H9 (cell line): ENCODE results near the gene GARNL3. TPM values are rescaled to one million over a fixed set of nuclear protein-coding genes. Genes with fewer than 3 reads are reported as not detected.

ENCODE experiments used
- DNase-seq: peaks from one replicate; pipeline ENCODE4 v3.0.0-alpha.2; 2017
- H2AFZ ChIP-seq: one replicate; pipeline ENCODE4 v1.6.1; 2013; ENCODE audit warnings: mild to moderate bottlenecking, low read length, control low read depth, moderate library complexity
- H2AK5ac ChIP-seq: 2 replicates; pipeline ENCODE4 v1.6.1; 2013; ENCODE audit warnings: low read length, control low read depth, mixed read lengths; ENCODE audit not compliant: insufficient read length
- H2BK120ac ChIP-seq: one replicate; pipeline ENCODE4 v1.6.1; 2013; ENCODE audit warnings: low read depth, mild to moderate bottlenecking, low read length, control low read depth, inconsistent platforms; ENCODE audit not compliant: poor library complexity, severe bottlenecking
- H2BK12ac ChIP-seq: 2 replicates; pipeline ENCODE4 v1.6.1; 2013; ENCODE audit warnings: low read length, control low read depth, mixed read lengths, low read depth; ENCODE audit not compliant: insufficient read length
- H2BK15ac ChIP-seq: 2 replicates; pipeline ENCODE4 v1.6.1; 2013; ENCODE audit warnings: low read depth, low read length, control low read depth
- H2BK20ac ChIP-seq: one replicate; pipeline ENCODE4 v1.6.1; 2013; ENCODE audit warnings: low read depth, mild to moderate bottlenecking, low read length, control low read depth, inconsistent platforms; ENCODE audit not compliant: poor library complexity, severe bottlenecking
- H2BK5ac ChIP-seq: 2 replicates; pipeline ENCODE4 v1.6.1; 2013; ENCODE audit warnings: low read length, control low read depth, mixed read lengths; ENCODE audit not compliant: insufficient read length
- H3K14ac ChIP-seq: 2 replicates; pipeline ENCODE4 v1.6.1; 2013; ENCODE audit warnings: low read length, control low read depth; ENCODE audit not compliant: insufficient read depth
- H3K18ac ChIP-seq: 2 replicates; pipeline ENCODE4 v1.6.1; 2013; ENCODE audit warnings: low read depth, mild to moderate bottlenecking, mixed read lengths, low read length, control low read depth; ENCODE audit not compliant: insufficient read length
- H3K23ac ChIP-seq: 2 replicates; pipeline ENCODE4 v1.6.1; 2013; ENCODE audit warnings: low read length, control low read depth, mixed read lengths, low read depth; ENCODE audit not compliant: insufficient read length
- H3K23me2 ChIP-seq: 2 replicates; pipeline ENCODE4 v1.6.1; 2013; ENCODE audit warnings: low read depth, mild to moderate bottlenecking, mixed read lengths, low read length, control low read depth; ENCODE audit not compliant: insufficient read length, poor library complexity, severe bottlenecking
- H3K27ac ChIP-seq: 2 replicates; pipeline ENCODE4 v1.5.1; 2013; ENCODE audit warnings: low read length, control low read depth, mixed read lengths, low read depth; ENCODE audit not compliant: insufficient read length
- H3K27me3 ChIP-seq: 2 replicates; pipeline ENCODE4 v1.6.1; 2013; ENCODE audit warnings: low read length, control low read depth, inconsistent platforms; ENCODE audit not compliant: insufficient read depth
- H3K4ac ChIP-seq: 2 replicates; pipeline ENCODE4 v1.6.1; 2013; ENCODE audit warnings: low read depth, mild to moderate bottlenecking, control low read depth, inconsistent platforms, low read length, moderate library complexity
- H3K4me1 ChIP-seq: 2 replicates; pipeline ENCODE4 v1.6.1; 2013; ENCODE audit warnings: low read length, control low read depth, inconsistent platforms; ENCODE audit not compliant: insufficient read depth
- H3K4me2 ChIP-seq: 2 replicates; pipeline ENCODE4 v1.6.1; 2013; ENCODE audit warnings: low read length, control low read depth, mixed read lengths; ENCODE audit not compliant: insufficient read length, insufficient read depth
- H3K56ac ChIP-seq: 2 replicates; pipeline ENCODE4 v1.6.1; 2013; ENCODE audit warnings: low read depth, mild to moderate bottlenecking, mixed read lengths, low read length, control low read depth; ENCODE audit not compliant: insufficient read length
- H3K79me1 ChIP-seq: 2 replicates; pipeline ENCODE4 v1.6.1; 2013; ENCODE audit warnings: low read depth, mild to moderate bottlenecking, moderate library complexity, low read length, control low read depth, inconsistent platforms; ENCODE audit not compliant: insufficient read depth, poor library complexity, severe bottlenecking
- H3K79me2 ChIP-seq: 2 replicates; pipeline ENCODE4 v1.6.1; 2013; ENCODE audit warnings: low read length, control low read depth, inconsistent platforms; ENCODE audit not compliant: insufficient read depth
- H3K9ac ChIP-seq: 2 replicates; pipeline ENCODE4 v1.6.1; 2013; ENCODE audit warnings: low read length, control low read depth, mixed read lengths; ENCODE audit not compliant: insufficient read length; ENCODE audit errors: extremely low read depth
- H3K9me3 ChIP-seq: one replicate; pipeline ENCODE4 v1.6.1; 2013; ENCODE audit warnings: low read depth, low read length, inconsistent platforms; ENCODE audit not compliant: control insufficient read depth
- H3T11ph ChIP-seq: one replicate; pipeline ENCODE4 v1.6.1; 2013; ENCODE audit warnings: mild to moderate bottlenecking, low read length, control low read depth, inconsistent platforms
- H4K20me1 ChIP-seq: one replicate; pipeline ENCODE4 v1.6.1; 2013; ENCODE audit not compliant: control insufficient read depth, insufficient read length, insufficient read depth
- H4K5ac ChIP-seq: 2 replicates; pipeline ENCODE4 v1.6.1; 2013; ENCODE audit warnings: low read depth, mild to moderate bottlenecking, mixed read lengths, low read length, control low read depth; ENCODE audit not compliant: insufficient read length
- H4K8ac ChIP-seq: replicated peaks from 2 replicates; pipeline ENCODE4 v1.6.1; 2013; ENCODE audit warnings: low read length, control low read depth, mixed read lengths, low read depth; ENCODE audit not compliant: insufficient read length
- H4K91ac ChIP-seq: 2 replicates; pipeline ENCODE4 v1.6.1; 2013; ENCODE audit warnings: low read depth, mild to moderate bottlenecking, moderate library complexity, mixed read lengths, low read length, control low read depth; ENCODE audit not compliant: insufficient read length
- H3K27ac Mint-ChIP-seq, 3 experiments: 2 replicates in 2 of 3; 3 replicates in 1 of 3; pipeline ENCODE4 v1.8.0; 2020 to 2021; ENCODE audit warnings: mixed read lengths in 3 of 3, mild to moderate bottlenecking in 1 of 3, moderate library complexity in 1 of 3
- H3K27me3 Mint-ChIP-seq: 2 replicates; pipeline ENCODE4 v1.8.0; 2021; ENCODE audit warnings: low read depth, mild to moderate bottlenecking, moderate library complexity, mixed read lengths
- H3K36me3 Mint-ChIP-seq, 3 experiments: 2 replicates in 2 of 3; 3 replicates in 1 of 3; pipeline ENCODE4 v1.8.0; 2020 to 2021; ENCODE audit warnings: low read depth in 3 of 3, mixed read lengths in 3 of 3; ENCODE audit not compliant: insufficient read depth in 1 of 3
- H3K4me1 Mint-ChIP-seq, 2 experiments: 2 replicates each; pipeline ENCODE4 v1.8.0; 2020; ENCODE audit warnings: mixed read lengths in 2 of 2
- H3K4me3 Mint-ChIP-seq, 2 experiments: 2 replicates in 1 of 2; 3 replicates in 1 of 2; pipeline ENCODE4 v1.8.0; 2020 to 2021; ENCODE audit warnings: mild to moderate bottlenecking in 2 of 2, mixed read lengths in 2 of 2, moderate library complexity in 1 of 2
- H3K9me3 Mint-ChIP-seq, 2 experiments: 2 replicates in 1 of 2; 3 replicates in 1 of 2; pipeline ENCODE4 v1.8.0; 2020; ENCODE audit warnings: mild to moderate bottlenecking in 2 of 2, mixed read lengths in 2 of 2, moderate library complexity in 1 of 2
- WGBS: extraction: QIAGEN DNeasy Blood & Tissue Kit; methylation state at CpG from one replicate; pipeline ENCODE4 v1.1.7; 2013; ENCODE audit warnings: missing lambda C conversion rate, low lambda C conversion rate, mixed read lengths; ENCODE audit not compliant: insufficient read length; ENCODE audit errors: extremely low coverage; 5-methylcytosine and 5-hydroxymethylcytosine counted together
- total RNA-seq: library from RNA; stranded (reverse); gene quantifications from 2 replicates; pipeline ENCODE4 v1.2.1, GENCODE V29; 2021
- TF ChIP-seq, protein P1 (sequence below): fragments of 200-600 bp; sonication (generic); conservative IDR thresholded peaks from 3 replicates; pipeline ENCODE4 v1.8.0; 2021; ENCODE audit warnings: antibody characterized with exemption, mild to moderate bottlenecking

Gene GARNL3
- total RNA-seq, 1 experiment from 2014 or later: 8.7 TPM

DNA sequence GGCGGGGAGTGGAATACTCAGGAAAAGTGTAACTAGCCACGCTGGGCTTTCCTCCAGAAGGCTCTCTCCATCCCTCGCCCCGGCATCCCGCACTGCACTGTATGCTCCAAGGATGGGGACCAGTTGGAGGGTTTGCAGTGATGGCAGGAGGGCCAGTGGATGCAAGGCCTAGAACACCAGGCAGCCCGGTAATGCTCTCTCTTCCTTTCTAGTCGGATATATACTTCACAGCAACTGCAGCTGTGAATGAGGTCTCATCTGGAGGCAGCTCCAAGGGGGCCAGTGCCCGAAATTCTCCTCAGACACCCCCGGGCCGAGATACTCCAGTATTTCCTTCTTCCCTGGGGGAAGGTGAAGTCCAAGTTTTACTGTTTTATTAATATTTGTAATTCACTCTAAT, 122.4 kb downstream of the GARNL3 start:
- no peak overlapping the region for H3K4ac ChIP-seq
- no peak overlapping the region for H4K5ac ChIP-seq
- no peak overlapping the region for H3K27ac ChIP-seq
- no peak overlapping the region for H2AK5ac ChIP-seq
- no peak overlapping the region for H2AFZ ChIP-seq
- no peak overlapping the region for H3K56ac ChIP-seq
- peaks cover 14% of the 10 kb centered on the region; the same call in 1 of the 2 replicates for H3K27me3 Mint-ChIP-seq
- H3K14ac ChIP-seq: no peak overlapping the region
- no peak overlapping the region for H2BK20ac ChIP-seq
- H3K23ac ChIP-seq: no peak overlapping the region
- H2BK5ac ChIP-seq: no peak overlapping the region
- no peaks in the 10 kb centered on the region; the same call in 1 of the 2 replicates for H3K4me1 ChIP-seq
- H4K20me1 ChIP-seq: no peaks in the 10 kb centered on the region
- no peak overlapping the region for H3K18ac ChIP-seq
- H2BK15ac ChIP-seq: no peak overlapping the region
- H3K9me3 Mint-ChIP-seq: no peaks in the 10 kb centered on the region
- H3K79me2 ChIP-seq: no peaks in the 10 kb centered on the region
- no peak overlapping the region for H3K4me2 ChIP-seq
- no peak for DNase-seq
- H3K9ac ChIP-seq: no peak overlapping the region
- H3K4me1 Mint-ChIP-seq: peaks cover 10 to 16% of the 10 kb centered on the region in 2 experiments
- no peaks in the 10 kb centered on the region for H3K79me1 ChIP-seq
- no peak overlapping the region for H4K91ac ChIP-seq
- no peaks in the 10 kb centered on the region for H3K23me2 ChIP-seq
- H3T11ph ChIP-seq: no peak overlapping the region
- no peak overlapping the region for H4K8ac ChIP-seq
- no peak overlapping the region for H3K27ac Mint-ChIP-seq
- no peak overlapping the region for H2BK120ac ChIP-seq
- H3K9me3 ChIP-seq: no peaks in the 10 kb centered on the region
- WGBS: no CpG with 5 or more reads among the region's 10 CpGs
- 0 out of 2 replicates have a peak, but pooled peaks cover 2% of the 10 kb centered on the region for H3K27me3 ChIP-seq
- H3K4me3 Mint-ChIP-seq: no peak overlapping the region
- TF ChIP-seq, protein P1, sequence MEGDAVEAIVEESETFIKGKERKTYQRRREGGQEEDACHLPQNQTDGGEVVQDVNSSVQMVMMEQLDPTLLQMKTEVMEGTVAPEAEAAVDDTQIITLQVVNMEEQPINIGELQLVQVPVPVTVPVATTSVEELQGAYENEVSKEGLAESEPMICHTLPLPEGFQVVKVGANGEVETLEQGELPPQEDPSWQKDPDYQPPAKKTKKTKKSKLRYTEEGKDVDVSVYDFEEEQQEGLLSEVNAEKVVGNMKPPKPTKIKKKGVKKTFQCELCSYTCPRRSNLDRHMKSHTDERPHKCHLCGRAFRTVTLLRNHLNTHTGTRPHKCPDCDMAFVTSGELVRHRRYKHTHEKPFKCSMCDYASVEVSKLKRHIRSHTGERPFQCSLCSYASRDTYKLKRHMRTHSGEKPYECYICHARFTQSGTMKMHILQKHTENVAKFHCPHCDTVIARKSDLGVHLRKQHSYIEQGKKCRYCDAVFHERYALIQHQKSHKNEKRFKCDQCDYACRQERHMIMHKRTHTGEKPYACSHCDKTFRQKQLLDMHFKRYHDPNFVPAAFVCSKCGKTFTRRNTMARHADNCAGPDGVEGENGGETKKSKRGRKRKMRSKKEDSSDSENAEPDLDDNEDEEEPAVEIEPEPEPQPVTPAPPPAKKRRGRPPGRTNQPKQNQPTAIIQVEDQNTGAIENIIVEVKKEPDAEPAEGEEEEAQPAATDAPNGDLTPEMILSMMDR: no peak
- no peaks in the 10 kb centered on the region for H3K36me3 Mint-ChIP-seq
- no peak overlapping the region for H2BK12ac ChIP-seq
